NOMO-1 (cell line): Measurements from ENCODE around the gene SFXN5.
"Not testable (repeated sequence)": the region's sequence is repeated elsewhere in the genome, so short reads cannot be mapped to it uniquely, and the experiment has no call there.

Experiments used
- DNase-seq, 2 experiments: peaks; one replicate each; lab custom pipeline; 2025; ENCODE audit not compliant: unreplicated experiment in 2 of 2; lab: John Stamatoyannopoulos, UW

SFXN5 gene

GRCh38 chr2:73078457-73079411 lies 7.2 kb upstream of the SFXN5 start:
- no peak for DNase-seq

- DNase-seq: no peak
These were observed 5.9 kb upstream of the SFXN5 start for GRCh38 chr2:73077424-73077795.

- DNase-seq: no peak
These were observed 5.3 kb upstream of the SFXN5 start for GRCh38 chr2:73076701-73077423.

GRCh38 chr2:73075477-73076373 lies 4.2 kb upstream of the SFXN5 start:
- no peak for DNase-seq

GRCh38 chr2:73074110-73075069 lies 2.9 kb upstream of the SFXN5 start:
- DNase-seq: no peak

- DNase-seq: no peak
These were observed 904 bp upstream of the SFXN5 start for GRCh38 chr2:73072416-73072815.

- peak; percentile 35 to 48 for DNase-seq
These were observed 550 bp upstream of the SFXN5 start for GRCh38 chr2:73072129-73072395.

- DNase-seq: no peak
These were observed 711 bp downstream of the SFXN5 start for GRCh38 chr2:73070643-73071359.

- DNase-seq: peak; percentile 23 to 25
These were observed 1.5 kb downstream of the SFXN5 start for GRCh38 chr2:73069855-73070642.

- DNase-seq: no peak
These were observed 2.3 kb downstream of the SFXN5 start for GRCh38 chr2:73069041-73069854.

- no peak for DNase-seq
These were observed 3.4 kb downstream of the SFXN5 start for GRCh38 chr2:73068147-73068546.

- DNase-seq: no peak
These were observed 4.5 kb downstream of the SFXN5 start for GRCh38 chr2:73067043-73067442.

GRCh38 chr2:73065070-73065469 lies 6.4 kb downstream of the SFXN5 start:
- DNase-seq: not testable (repeated sequence)

- DNase-seq: no peak
These were observed 7.3 kb downstream of the SFXN5 start for GRCh38 chr2:73063909-73064875.

- no peak for DNase-seq
These were observed 8.0 kb downstream of the SFXN5 start for GRCh38 chr2:73063472-73063871.

- DNase-seq: no peak
These were observed 12.4 kb downstream of the SFXN5 start for GRCh38 chr2:73059106-73059505.

GRCh38 chr2:73054980-73055379 lies 16.5 kb downstream of the SFXN5 start:
- no peak for DNase-seq
